ENCODE data around the gene RPUSD2.
A peak's percentile ranks its signal among the peaks of the same experiment; 100 is the strongest.
"Not testable (repeated sequence)": the region's sequence is repeated elsewhere in the genome, so short reads cannot be mapped to it uniquely, and the experiment has no call there.

RPUSD2 gene

GRCh38 chr15:40565333-40566238, 3.5 kb upstream of the RPUSD2 start:
- TF ChIP-seq CTCF (IDR thresholded peaks at IDR 0.05), result no peak
- TF ChIP-seq ZFX (IDR thresholded peaks at IDR 0.05; ENCODE audit: borderline replicate concordance), result no peak
- peak overlapping the region; percentile 83 for H3K27ac ChIP-seq

GRCh38 chr15:40567111-40567510, 2.0 kb upstream of the RPUSD2 start:
- TF ChIP-seq ZFX (IDR thresholded peaks at IDR 0.05; ENCODE audit: borderline replicate concordance) (no peak), CTCF (IDR thresholded peaks at IDR 0.05) (peak; percentile 35)
- no peak overlapping the region for H3K27ac ChIP-seq

- H3K27ac ChIP-seq, result no peak overlapping the region
- TF ChIP-seq CTCF (IDR thresholded peaks at IDR 0.05) (no peak), ZFX (IDR thresholded peaks at IDR 0.05; ENCODE audit: borderline replicate concordance) (no peak)
These were observed 6.0 kb downstream of the RPUSD2 start for GRCh38 chr15:40575113-40575512.

- H3K27ac ChIP-seq, result not testable (repeated sequence)
These were observed 7.8 kb downstream of the RPUSD2 start for GRCh38 chr15:40576914-40577313.

- TF ChIP-seq CTCF (IDR thresholded peaks at IDR 0.05) (no peak), ZFX (IDR thresholded peaks at IDR 0.05; ENCODE audit: borderline replicate concordance) (no peak)
- no peak overlapping the region for H3K27ac ChIP-seq
These were observed 9.8 kb downstream of the RPUSD2 start for GRCh38 chr15:40578892-40579291.

GRCh38 chr15:40581796-40582195, 12.7 kb downstream of the RPUSD2 start:
- not testable (repeated sequence) for H3K27ac ChIP-seq

GRCh38 chr15:40582726-40583246, 13.7 kb downstream of the RPUSD2 start:
- peak overlapping the region; percentile 79 for H3K27ac ChIP-seq
- TF ChIP-seq ZFX (IDR thresholded peaks at IDR 0.05; ENCODE audit: borderline replicate concordance) (no peak), CTCF (IDR thresholded peaks at IDR 0.05) (no peak)

- H3K27ac ChIP-seq, result peak overlapping the region; percentile 79
- TF ChIP-seq ZFX (IDR thresholded peaks at IDR 0.05; ENCODE audit: borderline replicate concordance) (no peak), CTCF (IDR thresholded peaks at IDR 0.05) (no peak)
These were observed 15.1 kb downstream of the RPUSD2 start for GRCh38 chr15:40584191-40584590.
